Measurements from ENCODE around the gene ZFP1. TPM values are rescaled to one million over a fixed set of nuclear protein-coding genes. Genes with fewer than 3 reads are reported as not detected.

ZFP1 gene
- total and polyA plus RNA-seq, 3 donors from 2014 or later: 12.3 to 14.6 (median 14.0) TPM

- WGBS, 2 donors: 77 to 87% methylated on average over 8 of the region's 8 CpGs
- no peaks in the 10 kb centered on the region for H3K27me3 ChIP-seq
- H3K4me3 ChIP-seq: no peak overlapping the region
- H3K27ac ChIP-seq: no peak overlapping the region
- TF ChIP-seq POLR2A (IDR thresholded peaks at IDR 0.05) (no peak), CTCF (IDR thresholded peaks at IDR 0.05) (no peak)
- H3K36me3 ChIP-seq (ENCODE audit: low read depth, missing control alignments): no peaks in the 10 kb centered on the region
- DNase-seq: no peak
- intact Hi-C loops (cut with DNase I; ENCODE audit: low total_unique reads): no loop called here
- no peaks in the 10 kb centered on the region for H3K4me1 ChIP-seq
- no peaks in the 10 kb centered on the region for H3K9me3 ChIP-seq
Measured at GRCh38 chr16:75189638-75190245, 41.4 kb downstream of the ZFP1 start.

GRCh38 chr16:75192606-75193264 is 44.4 kb downstream of the ZFP1 start:
- no peaks in the 10 kb centered on the region for H3K36me3 ChIP-seq (ENCODE audit: low read depth, missing control alignments)
- no peak for DNase-seq
- no peak overlapping the region for H3K27ac ChIP-seq
- intact Hi-C loops (cut with DNase I; ENCODE audit: low total_unique reads): no loop called here
- no peaks in the 10 kb centered on the region for H3K4me1 ChIP-seq
- TF ChIP-seq POLR2A (IDR thresholded peaks at IDR 0.05) (no peak), CTCF (IDR thresholded peaks at IDR 0.05) (no peak)
- no peaks in the 10 kb centered on the region for H3K9me3 ChIP-seq
- H3K4me3 ChIP-seq: no peak overlapping the region
- WGBS, 2 donors: 91 to 94% methylated on average over 21 of the region's 21 CpGs
- no peaks in the 10 kb centered on the region for H3K27me3 ChIP-seq

GRCh38 chr16:75193265-75193650 is 44.9 kb downstream of the ZFP1 start:
- intact Hi-C loops (cut with DNase I; ENCODE audit: low total_unique reads): no loop called here
- WGBS, 2 donors: 92 to 95% methylated on average over 4 of the region's 4 CpGs
- no peak for TF ChIP-seq POLR2A (IDR thresholded peaks at IDR 0.05)
- no peak for TF ChIP-seq CTCF (IDR thresholded peaks at IDR 0.05)
- no peak for DNase-seq
- no peaks in the 10 kb centered on the region for H3K36me3 ChIP-seq (ENCODE audit: low read depth, missing control alignments)
- H3K9me3 ChIP-seq: no peaks in the 10 kb centered on the region
- H3K4me1 ChIP-seq: peaks cover 3% of the 10 kb centered on the region
- H3K4me3 ChIP-seq: no peak overlapping the region
- no peaks in the 10 kb centered on the region for H3K27me3 ChIP-seq
- no peak overlapping the region for H3K27ac ChIP-seq

GRCh38 chr16:75193730-75194444 is 45.6 kb downstream of the ZFP1 start:
- intact Hi-C loops (cut with DNase I; ENCODE audit: low total_unique reads): no loop called here
- Histone ChIP-seq H3K27ac (no peak overlapping the region), H3K9me3 (no peaks in the 10 kb centered on the region), H3K4me1 (peaks cover 6% of the 10 kb centered on the region), H3K4me3 (no peak overlapping the region), H3K27me3 (no peaks in the 10 kb centered on the region), H3K36me3 (ENCODE audit: low read depth, missing control alignments) (no peaks in the 10 kb centered on the region)
- WGBS, 2 donors: 79 to 85% methylated on average over 10 of the region's 10 CpGs
- DNase-seq: no peak
- TF ChIP-seq POLR2A (IDR thresholded peaks at IDR 0.05) (no peak), CTCF (IDR thresholded peaks at IDR 0.05) (no peak)
